Endodermal cell (in vitro differentiated cells): Measurements from ENCODE around the gene LANCL2. TPM values are rescaled to one million over a fixed set of nuclear protein-coding genes. Genes with fewer than 3 reads are reported as not detected.
"Not testable (repeated sequence)": the region's sequence is repeated elsewhere in the genome, so short reads cannot be mapped to it uniquely, and the experiment has no call there.

ENCODE experiments used
- DNase-seq: peaks from one replicate; pipeline ENCODE4 v3.0.0-alpha.2; 2017
- H3K27ac ChIP-seq: 2 replicates; pipeline ENCODE4 v1.5.1; 2013; ENCODE audit warnings: mild to moderate bottlenecking, low read depth, low read length, moderate library complexity
- H3K27me3 ChIP-seq: 2 replicates; pipeline ENCODE4 v1.6.1; 2013; ENCODE audit warnings: mild to moderate bottlenecking, low read length, moderate library complexity; ENCODE audit not compliant: insufficient read depth, control insufficient read depth, poor library complexity, severe bottlenecking
- H3K36me3 ChIP-seq: 2 replicates; pipeline ENCODE4 v1.7.0; 2013; ENCODE audit warnings: mild to moderate bottlenecking, low read length, moderate library complexity; ENCODE audit not compliant: control insufficient read depth, insufficient read depth
- H3K4me1 ChIP-seq: one replicate; pipeline ENCODE4 v1.7.0; 2013; ENCODE audit warnings: low read length; ENCODE audit not compliant: control insufficient read depth, insufficient read depth
- H3K4me3 ChIP-seq: 2 replicates; pipeline ENCODE4 v1.5.1; 2013; ENCODE audit warnings: mild to moderate bottlenecking, low read length, moderate library complexity
- H3K9ac ChIP-seq: 2 replicates; pipeline ENCODE4 v1.6.1; 2013; ENCODE audit warnings: mild to moderate bottlenecking, low read length, moderate library complexity; ENCODE audit not compliant: poor library complexity, severe bottlenecking; ENCODE audit errors: extremely low read depth
- H3K9me3 ChIP-seq: 2 replicates; pipeline ENCODE4 v1.6.1; 2013; ENCODE audit warnings: mild to moderate bottlenecking, low read length, moderate library complexity; ENCODE audit not compliant: control insufficient read depth
- H3K27ac Mint-ChIP-seq: 2 replicates; pipeline ENCODE4 v1.8.0; 2020; ENCODE audit warnings: mixed read lengths
- H3K27me3 Mint-ChIP-seq: 2 replicates; pipeline ENCODE4 v1.8.0; 2021; ENCODE audit warnings: mild to moderate bottlenecking, mixed read lengths; ENCODE audit not compliant: insufficient read depth
- H3K36me3 Mint-ChIP-seq: 2 replicates; pipeline ENCODE4 v1.8.0; 2020; ENCODE audit warnings: low read depth, mixed read lengths
- H3K4me1 Mint-ChIP-seq: 2 replicates; pipeline ENCODE4 v1.8.0; 2020; ENCODE audit warnings: mixed read lengths
- H3K4me3 Mint-ChIP-seq: 2 replicates; pipeline ENCODE4 v1.8.0; 2020; ENCODE audit warnings: mild to moderate bottlenecking, moderate library complexity, mixed read lengths
- H3K9me3 Mint-ChIP-seq: 2 replicates; pipeline ENCODE4 v1.8.0; 2020; ENCODE audit warnings: mild to moderate bottlenecking, mixed read lengths
- CTCF ChIP-seq: fragments of 200-600 bp; sonication (generic); conservative IDR thresholded peaks from 2 replicates; pipeline ENCODE4 v1.5.0; 2021; ENCODE audit warnings: antibody characterized with exemption, mild to moderate bottlenecking
- WGBS, 2 experiments: methylation state at CpG; one replicate each; pipeline versions ENCODE4 v1.1.5 to v1.1.7; 2013; ENCODE audit warnings: missing lambda C conversion rate in 2 of 2, mixed read lengths in 1 of 2; ENCODE audit not compliant: insufficient coverage in 1 of 2, insufficient read length in 1 of 2; 5-methylcytosine and 5-hydroxymethylcytosine counted together
- total RNA-seq, 2 donors: library from RNA; stranded (reverse); fragmentation: NEBNext Ultra II Directional in 1 of 2; extraction: Animal tissue kit (Norgen Biotek cat#: 25700) in 1 of 2; gene quantifications; 2 replicates in 1 of 2; 3 replicates in 1 of 2; pipeline ENCODE4 v1.2.1, GENCODE V29; 2021

The LANCL2 gene
- total RNA-seq, 2 donors from 2014 or later: 9.4 to 17.7 TPM

- Histone ChIP-seq H3K27me3 (no peaks in the 10 kb centered on the region), H3K9ac (no peak overlapping the region), H3K4me3 (no peak overlapping the region), H3K27ac (no peak overlapping the region), H3K9me3 (peaks cover 10% of the 10 kb centered on the region), H3K36me3 (peaks cover 10% of the 10 kb centered on the region), H3K4me1 (no peaks in the 10 kb centered on the region)
- TF ChIP-seq CTCF: no peak
- 83 to 100% methylated on average over 2 of the region's 2 CpGs for WGBS, 2 experiments
- Mint-ChIP-seq H3K36me3 (peaks cover 38% of the 10 kb centered on the region), H3K9me3 (peaks cover 23% of the 10 kb centered on the region), H3K4me1 (no peaks in the 10 kb centered on the region), H3K27ac (no peak overlapping the region), H3K27me3 (no peaks in the 10 kb centered on the region), H3K4me3 (no peak overlapping the region)
- DNase-seq: no peak
These were observed 105.1 kb downstream of the LANCL2 start for GRCh38 chr7:55470261-55470660.

GRCh38 chr7:55471594-55471993, 106.5 kb downstream of the LANCL2 start:
- H3K4me3 ChIP-seq, H3K27ac ChIP-seq, H3K27me3 ChIP-seq, H3K9ac ChIP-seq, H3K27me3 Mint-ChIP-seq, H3K4me3 Mint-ChIP-seq, H3K4me1 ChIP-seq, H3K27ac Mint-ChIP-seq, H3K4me1 Mint-ChIP-seq, DNase-seq: not testable (repeated sequence)
- Mint-ChIP-seq H3K36me3 (peaks cover 27% of the 10 kb centered on the region), H3K9me3 (peaks cover 13% of the 10 kb centered on the region)
- Histone ChIP-seq H3K9me3 (peaks cover 10% of the 10 kb centered on the region), H3K36me3 (peaks cover 10% of the 10 kb centered on the region)
- 95% methylated on average over 3 of the region's 9 CpGs; no CpG with 5 or more reads in 1 of the 2 experiments for WGBS, 2 experiments

GRCh38 chr7:55472406-55472805, 107.3 kb downstream of the LANCL2 start:
- H3K27me3 ChIP-seq, H3K27ac Mint-ChIP-seq, H3K4me1 Mint-ChIP-seq, H3K27ac ChIP-seq, H3K9me3 ChIP-seq, H3K4me3 ChIP-seq, H3K9ac ChIP-seq, H3K9me3 Mint-ChIP-seq, H3K4me1 ChIP-seq, H3K27me3 Mint-ChIP-seq, H3K36me3 ChIP-seq, DNase-seq, H3K4me3 Mint-ChIP-seq: not testable (repeated sequence)
- no CpG with 5 or more reads among the region's 14 CpGs for WGBS, 2 experiments
- peaks cover 20% of the 10 kb centered on the region for H3K36me3 Mint-ChIP-seq

- WGBS, 2 experiments: 91 to 100% methylated on average over 7 to 25 of the region's 25 CpGs
- Mint-ChIP-seq H3K4me3 (no peak overlapping the region), H3K27ac (no peak overlapping the region), H3K9me3 (no peaks in the 10 kb centered on the region), H3K36me3 (peaks cover 14% of the 10 kb centered on the region), H3K27me3 (no peaks in the 10 kb centered on the region), H3K4me1 (no peaks in the 10 kb centered on the region)
- no peak for TF ChIP-seq CTCF
- DNase-seq: peak; percentile 7
- no peak overlapping the region for H3K4me3 ChIP-seq
- H3K27ac ChIP-seq: no peak overlapping the region
- peaks cover 4% of the 10 kb centered on the region for H3K9me3 ChIP-seq
- H3K27me3 ChIP-seq: no peaks in the 10 kb centered on the region
- no peaks in the 10 kb centered on the region for H3K4me1 ChIP-seq
- H3K36me3 ChIP-seq: peaks cover 5% of the 10 kb centered on the region
- H3K9ac ChIP-seq: no peak overlapping the region
These were observed 108.0 kb downstream of the LANCL2 start for GRCh38 chr7:55472928-55473725.
